H1 (cell line): Measurements from ENCODE around the gene SAAL1. TPM values are rescaled to one million over a fixed set of nuclear protein-coding genes. Genes with fewer than 3 reads are reported as not detected.

ENCODE experiments used
- EZH2 ChIP-seq: fragments of 200-600 bp; sonication (generic); IDR thresholded peaks from 2 replicates; pipeline ENCODE4 v1.7.1; 2012; ENCODE audit warnings: low read depth, mild to moderate bottlenecking, moderate library complexity, low read length, inconsistent platforms; ENCODE audit not compliant: severe bottlenecking
- MAFK ChIP-seq: IDR thresholded peaks from 2 replicates; pipeline ENCODE4 v1.6.1; 2012; ENCODE audit warnings: low read depth, mild to moderate bottlenecking, improper control_type of control experiment, low read length
- SIN3A ChIP-seq, 2 experiments: IDR thresholded peaks in 1 of 2; conservative IDR thresholded peaks in 1 of 2; 2 replicates each; pipeline ENCODE4 v1.6.1; 2011 to 2012; ENCODE audit warnings: low read length in 2 of 2, improper control_type of control experiment in 1 of 2, low read depth in 1 of 2, mild to moderate bottlenecking in 1 of 2
- polyA plus RNA-seq, 7 experiments: library from polyadenylated mRNA; depleted of rRNA in 3 of 7; stranded (reverse) in 5 of 7; unstranded in 2 of 7; fragments of >200 nt in 5 of 7; fragments of 200-250 nt in 2 of 7; gene quantifications; 1 replicate in 5 of 7; 2 replicates in 1 of 7; 4 replicates in 1 of 7; pipeline versions ENCODE4 v1.2.1 to v1.2.3, GENCODE V29; 2011 to 2013; ENCODE audit warnings: missing spikeins in 2 of 7, mixed read lengths in 2 of 7
- total RNA-seq: library from RNA; stranded (reverse); fragmentation: NEBNext Ultra II Directional; extraction: Animal tissue kit (Norgen Biotek cat#: 25700); gene quantifications from 2 replicates; pipeline ENCODE4 v1.2.1, GENCODE V29; 2021
- TF ChIP-seq, protein P1 (sequence below): IDR thresholded peaks from 2 replicates; pipeline ENCODE4 v1.6.1; 2012; ENCODE audit warnings: inconsistent platforms

The SAAL1 gene
- total and polyA plus RNA-seq, 2 of the 8 experiments (the other 6 are each of a cell fraction or from before 2014, with no cell fraction given), result 26.4 to 46.6 TPM

DNA sequence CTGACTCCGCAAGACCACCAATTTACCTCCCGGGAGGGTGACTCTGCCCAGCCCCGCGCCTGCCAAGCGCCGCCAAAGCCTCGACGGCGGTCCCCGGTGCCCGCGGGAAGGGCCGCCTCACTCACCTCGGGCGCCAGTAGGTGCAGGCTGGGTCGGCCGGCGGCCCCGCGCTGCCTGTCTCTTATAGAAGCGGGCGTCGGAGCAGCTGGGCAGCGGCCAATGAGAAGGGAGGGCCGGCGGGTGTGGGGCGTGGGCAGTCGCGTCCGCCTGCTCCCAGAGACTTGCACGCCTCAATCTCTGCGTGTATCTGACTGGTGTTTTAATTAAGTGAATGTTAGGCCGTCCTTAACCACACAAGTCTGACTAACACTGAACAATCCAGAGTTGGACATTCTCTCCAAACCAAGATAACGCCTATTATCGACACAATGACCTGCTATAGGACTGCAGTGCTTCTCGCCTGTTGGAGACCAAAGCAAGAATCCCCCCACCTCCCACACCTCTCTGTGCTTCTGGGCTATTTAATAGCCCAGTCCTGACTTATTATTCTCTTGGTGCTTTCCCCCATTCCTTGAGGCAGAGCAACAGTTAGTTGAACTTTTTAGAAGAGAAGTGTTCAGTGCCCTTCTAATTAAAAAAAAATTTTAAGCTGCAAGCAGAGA, 59.6 kb downstream of the SAAL1 start, which contains the start of gene TPH1 (continued):
- TF ChIP-seq, protein P1, sequence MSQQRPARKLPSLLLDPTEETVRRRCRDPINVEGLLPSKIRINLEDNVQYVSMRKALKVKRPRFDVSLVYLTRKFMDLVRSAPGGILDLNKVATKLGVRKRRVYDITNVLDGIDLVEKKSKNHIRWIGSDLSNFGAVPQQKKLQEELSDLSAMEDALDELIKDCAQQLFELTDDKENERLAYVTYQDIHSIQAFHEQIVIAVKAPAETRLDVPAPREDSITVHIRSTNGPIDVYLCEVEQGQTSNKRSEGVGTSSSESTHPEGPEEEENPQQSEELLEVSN, result peak; percentile 57
- peak; percentile 63 for TF ChIP-seq EZH2
- no peak for TF ChIP-seq SIN3A (conservative IDR thresholded peaks at IDR 0.05 in 1 of 2, IDR thresholded peaks at IDR 0.05 in 1 of 2; ENCODE audit: low read depth in 1 of 2, low read length in 2 of 2)
- TF ChIP-seq MAFK, result no peak
